Measurements from ENCODE around the gene RRAS2.
"Not testable (repeated sequence)": the region's sequence is repeated elsewhere in the genome, so short reads cannot be mapped to it uniquely, and the experiment has no call there.

The RRAS2 gene

GRCh38 chr11:14358729-14359439, at the start of gene RRAS2:
Gene RRAS2, minus strand, starts transcription at chr11:14359183. Its CDS starts 313 bp downstream, at chr11:14358870.
- peak; percentile 34 for DNase-seq

GRCh38 chr11:14408612-14409011, 49.6 kb upstream of the RRAS2 start:
- no peak for DNase-seq

DNA sequence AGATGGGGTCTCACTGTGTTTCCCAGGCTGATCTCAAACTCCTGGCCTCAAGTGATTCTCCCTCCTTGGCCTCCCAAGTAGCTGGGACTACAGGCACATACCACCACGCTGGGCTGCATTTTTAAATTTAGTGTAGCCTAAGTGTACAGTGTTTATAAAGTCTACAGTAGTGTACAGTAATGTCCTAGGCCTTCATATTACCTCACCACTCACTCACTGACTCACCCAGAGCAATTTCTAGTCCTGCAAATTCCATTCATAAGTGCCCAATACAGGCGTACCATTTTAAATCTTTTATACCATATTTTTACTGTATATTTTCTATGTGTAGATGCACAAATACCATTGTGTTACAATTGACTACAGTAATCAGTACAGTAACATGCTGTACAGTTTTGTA, 47.1 kb upstream of the RRAS2 start:
- DNase-seq, result not testable (repeated sequence)

DNA sequence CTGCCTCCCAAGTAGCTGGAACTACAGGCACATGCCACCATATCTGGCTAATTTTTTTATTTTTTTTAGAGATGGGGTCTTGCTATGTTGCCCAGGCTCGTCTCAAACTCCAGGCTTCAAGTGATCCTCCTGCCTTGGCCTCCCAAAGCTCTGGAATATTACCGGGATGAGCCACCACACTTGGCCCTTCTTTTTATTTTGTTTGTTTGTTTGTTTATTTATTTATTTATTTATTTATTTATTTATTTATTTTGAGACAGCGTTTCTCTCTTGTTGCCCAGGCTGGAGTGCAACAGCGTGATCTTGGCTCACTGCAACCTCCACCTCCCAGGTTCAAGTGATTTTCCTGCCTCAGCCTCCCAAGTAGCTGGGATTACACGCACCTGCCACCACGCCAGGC, 44.5 kb upstream of the RRAS2 start:
- DNase-seq, result not testable (repeated sequence)

DNA sequence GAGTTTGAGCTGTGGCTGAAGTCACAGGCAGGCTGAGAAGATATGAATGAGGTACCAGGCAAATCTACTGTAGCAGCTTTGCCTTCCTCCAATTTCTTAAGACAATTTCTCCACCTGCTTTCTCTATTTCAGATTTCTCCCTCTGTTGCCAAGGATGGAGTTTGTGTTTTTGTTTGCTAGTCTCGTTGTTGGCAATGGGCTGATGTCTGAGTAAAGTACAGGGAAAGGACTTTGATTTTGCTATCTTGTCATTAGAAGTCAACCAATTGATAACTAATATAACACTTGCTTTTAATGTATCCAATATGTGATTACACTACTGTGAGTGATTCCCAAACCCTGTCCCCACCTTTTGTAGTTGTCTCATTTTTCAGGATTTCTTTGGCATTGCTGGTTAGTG, 40.1 kb upstream of the RRAS2 start:
- no peak for DNase-seq

- DNase-seq, result no peak
Measured at GRCh38 chr11:14396273-14396672, 37.3 kb upstream of the RRAS2 start.

- DNase-seq, result no peak
Measured at GRCh38 chr11:14393889-14394288, 34.9 kb upstream of the RRAS2 start.

DNA sequence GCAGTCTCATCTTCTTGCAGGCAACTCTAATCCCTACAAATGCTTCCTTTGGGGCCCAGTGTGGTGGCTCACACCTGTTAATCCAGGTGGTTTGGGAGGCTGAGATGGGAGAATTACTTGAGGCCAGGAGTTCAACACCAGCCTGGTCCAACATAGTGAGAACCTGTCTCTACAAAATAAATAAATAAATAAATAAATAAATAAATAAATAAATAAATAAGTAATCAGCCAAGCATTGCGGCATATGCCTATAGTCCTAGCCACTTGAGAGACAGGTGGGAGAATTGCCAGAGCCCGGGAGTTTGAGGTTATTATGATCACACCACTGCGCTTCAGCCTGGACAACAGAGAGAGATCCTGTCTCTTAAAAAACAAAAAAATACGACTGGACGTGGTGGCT, 34.1 kb upstream of the RRAS2 start:
- no peak for DNase-seq

- DNase-seq, result no peak
Measured at GRCh38 chr11:14390669-14391068, 31.7 kb upstream of the RRAS2 start.

GRCh38 chr11:14388352-14388751, 29.4 kb upstream of the RRAS2 start:
- no peak for DNase-seq

GRCh38 chr11:14386895-14387480, 28.0 kb upstream of the RRAS2 start:
- no peak for DNase-seq

DNA sequence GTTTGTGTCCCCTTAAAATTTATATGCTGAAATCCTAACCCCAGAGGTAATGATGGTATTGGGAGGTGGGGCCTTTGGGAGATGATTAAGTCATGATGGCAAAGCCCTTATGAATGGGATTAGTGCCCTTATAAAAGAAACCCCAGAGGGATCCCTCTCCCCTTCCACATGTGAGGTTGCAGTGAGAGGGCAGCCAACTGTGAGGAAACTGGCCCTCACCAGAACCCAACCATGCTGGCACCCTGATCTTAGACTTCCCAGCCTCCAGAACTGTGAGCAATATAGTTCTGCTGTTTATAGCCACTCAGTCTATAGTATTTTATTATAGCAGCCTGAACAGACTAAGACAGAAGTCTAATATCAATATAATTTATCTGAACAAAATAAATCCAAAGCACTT, 27.1 kb upstream of the RRAS2 start:
- DNase-seq, result no peak

GRCh38 chr11:14384338-14384737, 25.4 kb upstream of the RRAS2 start:
- DNase-seq, result no peak

GRCh38 chr11:14381968-14382367, 23.0 kb upstream of the RRAS2 start:
- DNase-seq, result no peak

GRCh38 chr11:14380947-14381561, 22.1 kb upstream of the RRAS2 start:
- peak; percentile 39 for DNase-seq

GRCh38 chr11:14380125-14380936, 21.3 kb upstream of the RRAS2 start:
- no peak for DNase-seq

GRCh38 chr11:14378171-14378570, 19.2 kb upstream of the RRAS2 start:
- DNase-seq, result no peak

DNA sequence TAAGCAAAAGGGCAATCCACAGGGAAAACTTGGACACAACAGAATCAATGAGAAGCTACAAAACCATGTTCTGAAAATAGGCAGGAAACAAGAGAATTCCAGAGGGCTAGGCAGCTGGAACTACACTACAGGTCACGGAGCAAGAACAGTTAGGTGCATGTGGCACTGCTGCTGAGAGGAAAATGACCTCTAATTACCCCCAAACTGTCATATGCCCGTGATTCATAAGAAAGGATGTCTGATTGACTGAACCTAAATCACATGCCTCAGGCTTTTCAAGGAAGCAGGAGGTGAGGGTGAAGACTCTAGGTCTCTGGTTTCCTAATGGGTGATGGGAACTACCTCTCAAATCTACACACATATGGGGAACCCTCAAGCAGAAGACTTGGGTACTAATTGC, 17.9 kb upstream of the RRAS2 start:
- DNase-seq, result no peak

GRCh38 chr11:14374922-14375830, 16.2 kb upstream of the RRAS2 start:
- no peak for DNase-seq

GRCh38 chr11:14373941-14374646, 15.1 kb upstream of the RRAS2 start:
- no peak for DNase-seq

DNA sequence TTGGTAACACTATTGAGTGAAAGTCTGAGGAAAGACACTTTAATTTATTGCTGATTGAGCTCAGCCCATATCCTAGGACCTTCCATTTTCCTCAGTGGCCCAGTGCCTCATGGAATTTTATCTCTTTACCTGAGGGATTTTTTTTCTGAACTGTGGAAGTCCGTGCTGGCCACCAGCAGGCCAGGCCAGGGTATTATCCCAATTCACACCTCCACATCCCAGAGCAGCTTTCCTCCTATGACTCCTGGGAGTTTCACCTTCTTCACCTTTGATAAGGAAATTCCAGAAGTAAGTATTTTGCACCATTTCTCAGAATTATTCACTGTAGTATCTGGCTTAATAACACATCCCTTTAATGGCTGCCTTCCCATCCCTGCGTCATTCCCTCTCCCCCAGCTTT, 13.0 kb upstream of the RRAS2 start:
- DNase-seq, result no peak

- no peak for DNase-seq
Measured at GRCh38 chr11:14371249-14371648, 12.3 kb upstream of the RRAS2 start.
